ENCODE measurements around the gene JADE3.

DNA sequence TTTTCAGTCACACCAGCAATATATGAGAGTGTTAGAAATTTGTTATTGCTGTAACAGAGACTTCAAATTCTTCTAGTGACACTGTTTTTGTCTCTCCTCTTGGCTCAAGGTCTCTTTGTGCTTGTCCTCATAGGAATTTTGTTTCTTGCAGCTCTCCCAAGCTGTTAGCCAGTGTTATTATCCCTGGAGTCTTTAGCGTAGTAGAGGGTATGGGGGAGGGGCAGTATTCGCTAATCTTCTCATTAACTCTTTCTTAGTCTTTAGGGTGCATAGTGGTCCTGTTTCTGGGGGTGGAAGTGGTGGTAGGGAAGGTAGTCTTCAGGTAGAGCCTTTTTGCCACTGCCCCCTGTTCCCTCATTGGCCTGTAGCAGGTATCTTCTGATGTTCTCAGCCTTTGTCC lies 79.4 kb downstream of the JADE3 start:
- TF ChIP-seq CTCF (conservative IDR thresholded peaks at IDR 0.05; ENCODE audit: low read length) (no peak), EZH2phosphoT487 (IDR thresholded peaks at IDR 0.05; ENCODE audit: borderline replicate concordance) (no peak)

All from Loucy (cell line).